ENCODE results near the gene WWTR1. TPM values are rescaled to one million over a fixed set of nuclear protein-coding genes. Genes with fewer than 3 reads are reported as not detected.

WWTR1 gene
- total RNA-seq, 4 donors from 2014 or later: 11.3 to 30.7 (median 17.6) TPM

GRCh38 chr3:149519912-149520311 lies 137.9 kb downstream of the WWTR1 start:
- intact Hi-C loops (cut with DNase I; ENCODE audit: low total_unique reads): loop anchor here (10.0 kb wide), 1 partner anchor 255 kb away; no protein-coding TSS in a partner anchor
- DNase-seq (no peak), ATAC-seq (no peak)
- in situ Hi-C loops (cut with MboI; ENCODE audit: low sequenced_read_pairs in 4 of 4): loop anchor here in 2 of 4 donors (5.0 to 25.0 kb wide), 2 partner anchors 192 to 197 kb away; no protein-coding TSS in a partner anchor
- Histone ChIP-seq H3K27me3 (no peaks in the 10 kb centered on the region), H3K4me3 (no peak overlapping the region), H3K36me3 (peaks cover 0 to 22% of the 10 kb centered on the region in 2 donors), H3K4me1 (no peaks in the 10 kb centered on the region), H3K9me3 (no peaks in the 10 kb centered on the region), H3K27ac (no peak overlapping the region)
- TF ChIP-seq CTCF (IDR thresholded peaks at IDR 0.05 in 4 of 5, conservative IDR thresholded peaks at IDR 0.05 in 1 of 5) (no peak), POLR2A (IDR thresholded peaks at IDR 0.05) (no peak)

GRCh38 chr3:149516920-149517319 lies 140.9 kb downstream of the WWTR1 start:
- DNase-seq (no peak), ATAC-seq (no peak)
- in situ Hi-C loops (cut with MboI; ENCODE audit: low sequenced_read_pairs in 4 of 4) (loop anchor here in 2 of 4 donors (5.0 to 25.0 kb wide), 2 partner anchors 195 to 200 kb away; no protein-coding TSS in a partner anchor), intact Hi-C loops (cut with DNase I; ENCODE audit: low total_unique reads) (loop anchor here (10.0 kb wide), 1 partner anchor 258 kb away; no protein-coding TSS in a partner anchor)
- H3K4me1 ChIP-seq: no peaks in the 10 kb centered on the region
- no peak overlapping the region for H3K27ac ChIP-seq
- no peaks in the 10 kb centered on the region for H3K9me3 ChIP-seq
- no peak overlapping the region for H3K4me3 ChIP-seq
- H3K36me3 ChIP-seq: peaks cover 0 to 12% of the 10 kb centered on the region in 2 donors
- TF ChIP-seq CTCF (IDR thresholded peaks at IDR 0.05 in 4 of 5, conservative IDR thresholded peaks at IDR 0.05 in 1 of 5): no peak
- TF ChIP-seq POLR2A (IDR thresholded peaks at IDR 0.05): no peak
- H3K27me3 ChIP-seq: no peaks in the 10 kb centered on the region

- H3K9me3 ChIP-seq: no peaks in the 10 kb centered on the region
- peaks cover 0 to 5% of the 10 kb centered on the region in 2 donors for H3K36me3 ChIP-seq
- ATAC-seq (no peak), DNase-seq (no peak)
- intact Hi-C loops (cut with DNase I; ENCODE audit: low total_unique reads): loop anchor here (10.0 kb wide), 1 partner anchor 260 kb away; no protein-coding TSS in a partner anchor
- H3K4me3 ChIP-seq: no peak overlapping the region
- H3K27ac ChIP-seq: no peak overlapping the region
- TF ChIP-seq CTCF (IDR thresholded peaks at IDR 0.05 in 4 of 5, conservative IDR thresholded peaks at IDR 0.05 in 1 of 5): no peak
- TF ChIP-seq POLR2A (IDR thresholded peaks at IDR 0.05): no peak
- H3K4me1 ChIP-seq: no peaks in the 10 kb centered on the region
- in situ Hi-C loops (cut with MboI; ENCODE audit: low sequenced_read_pairs in 4 of 4): loop anchor here in 2 of 4 donors (5.0 to 25.0 kb wide), 2 partner anchors 197 to 202 kb away; no protein-coding TSS in a partner anchor
- H3K27me3 ChIP-seq: no peaks in the 10 kb centered on the region
Observed at GRCh38 chr3:149515249-149515648, 142.6 kb downstream of the WWTR1 start.

- no peak for DNase-seq
- in situ Hi-C loops (cut with MboI; ENCODE audit: low sequenced_read_pairs in 4 of 4): loop anchor here in 3 of 4 donors (5.0 to 25.0 kb wide), 2 partner anchors 198 to 203 kb away; no protein-coding TSS in a partner anchor
- intact Hi-C loops (cut with DNase I; ENCODE audit: low total_unique reads): loop anchor here (10.0 kb wide), 1 partner anchor 260 kb away; no protein-coding TSS in a partner anchor
- TF ChIP-seq CTCF (IDR thresholded peaks at IDR 0.05 in 4 of 5, conservative IDR thresholded peaks at IDR 0.05 in 1 of 5) (no peak), POLR2A (IDR thresholded peaks at IDR 0.05) (no peak)
- Histone ChIP-seq H3K36me3 (no peaks in the 10 kb centered on the region), H3K4me1 (no peaks in the 10 kb centered on the region), H3K27ac (no peak overlapping the region), H3K27me3 (no peaks in the 10 kb centered on the region), H3K4me3 (no peak overlapping the region), H3K9me3 (no peaks in the 10 kb centered on the region)
- no peak for ATAC-seq
Observed at GRCh38 chr3:149514471-149514870, 143.4 kb downstream of the WWTR1 start.
